Measurements from ENCODE around the gene SDHA.
"Not testable (repeated sequence)": the region's sequence is repeated elsewhere in the genome, so short reads cannot be mapped to it uniquely, and the experiment has no call there.

Gene SDHA

DNA sequence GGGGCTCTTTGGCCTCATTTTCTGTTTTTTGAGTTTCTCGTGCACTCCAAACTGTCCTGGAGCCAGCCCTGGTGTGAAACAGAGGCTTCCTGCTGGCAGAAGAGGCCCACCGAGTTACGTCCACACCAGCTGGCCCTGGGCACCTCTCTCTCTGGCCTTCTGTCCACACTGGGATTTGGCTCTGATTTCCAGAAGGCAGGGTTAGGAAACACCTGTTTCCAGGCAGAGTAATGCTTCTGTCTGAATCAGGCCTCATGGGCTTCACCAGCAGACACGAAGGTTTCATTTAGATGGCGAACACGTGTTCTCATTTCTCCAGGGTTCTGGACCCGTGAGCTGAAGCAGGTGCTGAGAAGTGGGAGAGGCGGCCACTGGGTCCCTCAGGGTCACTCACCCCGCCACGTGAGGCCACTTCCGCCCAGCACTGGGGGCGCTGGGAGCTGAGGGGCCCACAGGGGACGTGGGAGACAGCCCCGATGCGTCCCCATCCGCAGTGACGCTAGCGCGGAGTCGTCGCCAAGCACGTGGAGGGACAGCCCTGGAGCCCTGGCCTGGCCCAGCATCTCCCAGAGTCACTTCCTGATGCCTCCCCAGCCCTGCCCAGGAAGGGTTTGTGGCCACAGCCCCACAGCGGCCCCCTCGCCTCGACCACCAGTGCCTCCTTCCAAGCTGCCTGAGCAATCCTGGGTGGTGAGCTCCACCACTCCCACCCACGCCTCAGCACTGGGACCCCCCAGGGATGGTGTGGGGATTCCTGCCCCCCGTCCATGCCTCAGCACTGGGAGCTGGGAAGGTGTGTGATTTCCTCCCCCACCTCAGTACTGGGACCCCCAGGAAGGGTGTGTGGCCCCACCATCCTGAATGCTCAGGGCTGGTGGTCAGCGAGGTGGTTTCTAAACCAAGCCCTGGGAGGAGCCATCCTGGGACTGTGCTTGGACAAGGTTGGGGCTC, 31.8 kb upstream of the SDHA start:
- DNase-seq (ENCODE audit: low read depth): no peak

DNA sequence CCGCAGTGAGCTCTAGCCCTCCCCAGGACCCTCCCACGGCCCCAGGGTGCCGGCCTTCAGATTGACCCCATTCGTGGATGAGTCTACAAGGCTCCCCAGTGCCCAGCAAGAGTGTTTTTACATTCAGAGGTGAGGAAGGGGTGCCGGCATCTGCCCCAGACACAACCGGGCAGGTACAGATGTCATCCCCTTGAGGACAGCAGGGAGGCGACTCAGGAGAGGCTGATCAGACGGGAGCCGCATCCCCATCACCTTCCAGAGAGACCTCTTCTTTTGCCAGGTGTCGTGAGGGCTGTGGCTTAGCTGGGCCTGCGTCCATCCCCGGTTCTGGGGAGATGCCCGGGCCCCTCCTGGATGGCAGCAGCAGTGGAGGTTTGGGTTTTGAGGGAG, 31.1 kb upstream of the SDHA start:
- DNase-seq (ENCODE audit: low read depth): no peak

DNA sequence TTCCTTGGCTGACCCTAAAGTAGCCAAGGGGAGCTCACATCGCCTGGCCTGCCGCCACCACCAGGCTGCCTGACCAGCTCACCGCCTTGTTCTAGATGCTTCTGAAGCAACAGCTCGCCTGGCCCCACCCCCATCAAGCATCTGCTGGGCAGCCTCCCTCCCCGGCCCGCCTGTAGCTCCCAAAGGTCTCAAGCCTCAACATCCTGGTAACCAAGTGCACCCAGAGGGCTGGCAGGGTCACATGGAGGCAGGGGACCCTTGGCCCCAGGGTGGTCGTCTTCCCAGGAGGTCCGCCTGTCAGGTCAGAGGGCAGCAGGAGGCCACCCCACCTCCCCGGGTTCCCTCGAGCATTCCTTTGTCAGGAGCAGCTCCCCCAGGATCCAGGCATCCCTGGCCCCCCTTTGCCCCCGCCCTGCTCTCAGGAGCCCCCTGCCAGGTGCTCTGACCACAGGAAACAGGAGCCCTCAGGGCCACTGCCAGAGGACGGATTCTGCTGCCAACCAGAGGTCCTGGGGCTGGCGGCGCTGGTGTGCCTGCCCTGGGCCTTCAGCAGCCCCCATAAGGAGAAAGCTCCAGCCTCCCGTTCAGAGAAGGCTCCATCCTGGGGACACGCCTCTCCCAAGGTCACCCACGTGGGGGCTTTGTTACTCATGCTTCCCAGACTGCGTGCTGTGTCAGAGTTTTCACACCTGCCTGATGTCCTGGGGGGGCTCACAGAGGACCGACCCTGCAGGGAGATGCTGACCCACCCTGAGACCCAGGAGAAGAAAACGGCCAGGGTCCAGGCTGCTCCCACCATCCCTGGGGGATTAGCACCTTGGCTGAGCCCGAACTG, 30.3 kb upstream of the SDHA start:
- no peak for DNase-seq (ENCODE audit: low read depth)

DNA sequence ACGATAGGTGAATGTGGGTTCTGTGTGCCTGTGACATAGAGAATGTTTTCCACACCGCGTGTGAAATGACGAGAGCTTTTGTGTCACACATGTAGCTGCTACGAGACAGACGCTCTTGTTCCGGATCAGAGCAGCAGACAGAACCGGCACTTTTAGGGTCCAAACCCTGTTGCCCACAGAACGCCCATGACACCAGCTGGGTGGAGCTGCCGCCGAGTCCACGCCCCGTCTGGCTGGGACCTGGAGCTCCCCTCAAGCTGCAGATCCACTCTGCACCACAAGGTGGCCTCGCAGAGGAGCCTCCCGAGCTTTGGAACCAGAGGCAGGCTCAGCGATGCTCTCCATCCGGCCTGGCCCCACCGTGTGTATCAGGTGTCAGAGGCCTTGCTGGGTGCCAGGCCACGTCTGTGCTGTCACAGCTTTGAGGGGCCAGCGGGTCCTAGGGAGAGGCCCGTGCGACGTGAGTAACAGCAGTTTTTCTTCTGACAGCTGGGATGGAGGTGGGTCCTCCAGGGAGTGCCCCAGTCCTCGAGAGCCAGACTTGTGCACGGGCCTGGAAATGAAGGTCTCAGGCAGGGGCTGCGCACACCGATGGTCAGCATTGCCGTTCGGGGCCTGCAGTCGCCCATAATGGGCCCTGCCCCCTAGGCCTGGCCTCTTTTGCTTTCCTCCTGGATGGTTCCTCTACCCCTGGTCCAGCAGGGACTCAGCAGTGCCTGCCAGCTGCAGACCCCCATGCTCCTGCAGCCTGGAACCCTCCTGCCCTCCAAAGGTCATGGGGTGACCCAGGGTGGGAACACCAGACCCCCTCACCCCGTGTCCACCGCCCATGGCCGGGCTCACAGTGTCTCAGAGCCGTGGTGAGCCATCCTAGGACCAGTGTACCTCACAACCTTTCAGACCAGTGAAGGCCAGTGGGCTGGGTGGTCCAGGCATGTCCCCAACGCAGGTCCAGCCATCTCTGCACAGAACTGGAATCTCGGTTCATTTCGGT, 29.3 kb upstream of the SDHA start:
- DNase-seq (ENCODE audit: low read depth): peak; percentile 68

DNA sequence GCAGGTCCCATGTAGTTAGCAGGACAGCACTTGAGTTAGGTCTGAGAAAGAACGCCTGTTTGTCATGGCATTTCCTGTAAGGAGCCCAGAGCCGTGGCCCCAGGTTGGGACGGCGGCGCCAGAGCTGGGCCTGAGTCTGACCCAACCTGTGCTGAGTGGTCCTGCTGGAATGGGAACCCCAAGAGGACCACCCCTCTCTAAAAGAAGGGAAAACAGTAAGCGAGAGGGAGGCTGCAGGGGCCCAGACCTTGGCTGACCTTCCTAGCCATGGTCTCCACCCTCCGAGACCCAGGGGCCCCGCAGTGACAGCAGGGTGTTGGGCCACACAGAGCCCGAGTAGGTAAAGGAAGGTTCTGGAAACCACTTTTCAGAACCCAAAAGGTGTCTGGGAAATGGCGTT, 28.6 kb upstream of the SDHA start:
- DNase-seq (ENCODE audit: low read depth): no peak

DNA sequence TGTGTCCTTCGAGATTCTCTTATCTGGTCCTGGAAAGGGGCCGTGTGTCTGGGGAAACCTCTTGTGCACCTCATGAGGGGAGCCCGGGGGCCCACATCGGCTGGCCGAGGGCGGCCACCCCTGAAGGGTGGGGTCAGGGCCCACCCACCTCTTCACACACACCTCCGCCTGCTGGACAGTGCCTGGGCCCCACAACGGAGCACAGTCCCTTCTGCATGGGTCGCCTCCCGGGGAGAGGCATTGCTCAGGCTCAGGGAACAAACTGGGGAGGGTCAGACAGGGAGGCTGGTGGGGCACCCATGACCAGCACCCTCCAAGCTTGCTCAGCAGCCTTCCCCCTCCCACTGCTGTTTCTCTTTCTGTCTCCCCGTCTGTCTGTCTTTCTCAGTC, 28.1 kb upstream of the SDHA start:
- DNase-seq (ENCODE audit: low read depth): no peak

DNA sequence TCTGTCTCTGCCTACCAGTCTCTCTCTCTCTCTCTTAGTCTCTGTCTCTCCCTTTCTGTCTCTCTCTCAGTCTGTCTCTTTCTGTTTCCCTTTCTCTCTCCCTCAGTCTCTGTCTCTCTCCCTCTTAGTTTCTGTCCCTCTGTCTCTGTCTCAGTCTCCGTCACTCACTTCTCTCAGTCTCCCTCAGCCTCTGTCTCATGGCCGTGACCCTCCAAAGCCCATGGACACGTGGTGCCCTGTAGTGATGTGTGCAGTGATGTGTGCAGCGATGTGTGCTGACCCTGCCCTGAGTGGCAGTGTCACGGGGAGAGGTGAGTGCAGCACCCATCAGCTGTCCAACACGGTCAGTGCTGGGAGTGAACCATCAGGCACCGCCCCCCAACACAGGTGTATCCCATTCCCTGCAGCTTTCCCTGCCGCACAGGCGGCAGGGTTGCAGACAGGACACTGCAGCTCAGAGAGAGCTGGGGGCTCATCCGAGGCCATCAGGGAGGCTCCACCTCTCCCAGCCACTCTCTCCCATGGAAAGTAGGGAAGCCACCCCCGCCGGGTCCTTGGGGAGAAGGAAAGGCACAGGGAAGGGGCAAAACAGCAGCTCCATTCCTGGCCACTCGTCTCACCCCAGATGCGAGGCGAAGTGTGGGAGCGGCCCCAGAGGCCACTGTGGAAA, 27.6 kb upstream of the SDHA start:
- DNase-seq (ENCODE audit: low read depth): no peak

DNA sequence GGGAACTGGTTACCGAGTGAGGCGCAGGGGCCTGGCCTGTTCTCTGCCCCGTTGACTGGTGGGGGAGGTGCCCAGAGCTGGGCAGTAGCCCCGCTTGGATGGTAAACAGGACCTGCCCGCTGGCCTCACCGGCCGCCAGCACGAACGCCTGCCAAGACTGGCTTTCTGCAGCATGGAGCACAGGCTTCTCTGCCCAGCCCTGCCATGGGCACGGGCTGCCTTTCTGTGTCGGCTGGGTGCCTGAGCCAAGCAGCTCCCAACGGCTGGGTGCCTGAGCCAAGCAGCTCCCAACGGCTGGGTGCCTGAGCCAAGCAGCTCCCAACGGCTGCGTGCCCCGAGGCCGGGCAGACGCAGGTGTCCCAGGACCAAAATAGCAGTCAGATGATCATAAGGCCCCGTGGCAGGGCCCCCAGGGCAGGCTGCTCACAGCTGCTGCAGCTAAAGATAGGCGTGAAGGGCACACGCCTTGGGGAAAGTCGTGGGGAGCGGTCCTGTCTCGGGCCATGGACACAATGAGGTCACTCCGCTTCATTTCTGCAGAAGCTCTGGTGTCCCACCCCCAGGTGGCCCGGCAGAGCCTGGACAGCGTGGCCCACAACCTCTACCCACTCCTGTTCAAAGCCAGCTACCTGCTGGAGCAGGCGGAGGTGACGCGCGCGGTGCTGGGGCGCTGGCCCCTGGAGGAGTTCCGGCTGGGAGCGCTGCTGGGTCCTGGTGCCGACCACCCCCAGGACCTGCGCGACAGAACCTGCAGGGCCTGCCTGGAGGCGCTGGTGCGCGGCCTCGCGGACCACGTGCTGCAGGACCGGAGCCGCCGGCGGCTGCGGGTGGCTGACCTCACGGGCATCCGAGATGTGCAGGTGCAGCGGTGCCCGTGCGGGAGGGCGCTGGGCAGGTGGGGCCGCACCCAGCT, 26.8 kb upstream of the SDHA start, which contains the start of gene LRRC14B:
Gene LRRC14B, plus strand, starts transcription at position 460 of the 913 bp plus-strand sequence. Its CDS starts 44 bp downstream, at position 504.
- no peak for DNase-seq (ENCODE audit: low read depth)

DNA sequence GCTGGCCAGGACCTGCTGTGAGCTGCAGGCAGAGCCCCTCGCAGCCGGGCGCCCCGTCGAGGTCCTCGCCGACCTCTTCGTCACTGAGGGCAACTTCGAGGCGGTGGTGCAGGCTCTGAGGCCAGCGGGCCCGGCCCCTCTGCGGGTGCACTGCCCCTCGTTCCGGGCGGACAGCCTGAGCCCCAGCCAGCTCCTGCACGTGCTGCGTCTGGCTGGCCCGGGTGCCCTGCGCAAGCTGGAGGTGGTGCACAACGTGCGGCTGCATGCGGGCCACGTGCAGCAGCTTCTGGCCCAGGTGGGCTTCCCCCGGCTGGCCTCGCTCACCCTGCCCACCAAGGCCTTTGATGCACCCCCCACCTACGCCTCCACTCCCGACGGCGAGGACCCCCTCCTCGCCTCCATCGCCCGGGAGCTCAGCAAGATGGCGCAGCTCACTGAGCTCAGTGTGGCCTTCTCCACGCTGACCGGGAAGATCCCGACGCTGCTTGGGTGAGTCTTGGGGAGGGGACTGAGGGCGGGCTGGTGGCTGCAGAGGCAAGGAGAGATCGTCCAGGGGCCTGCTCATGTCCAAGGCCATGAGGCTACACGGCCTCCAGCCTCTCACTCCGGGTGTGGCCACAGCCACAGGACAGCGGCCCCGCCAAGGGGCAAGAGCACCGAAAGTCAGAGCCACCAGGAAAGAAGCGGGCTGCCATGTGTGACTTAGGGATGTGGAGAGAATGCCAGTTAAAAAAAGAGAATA, 26.0 kb upstream of the SDHA start:
- no peak for DNase-seq (ENCODE audit: low read depth)

DNA sequence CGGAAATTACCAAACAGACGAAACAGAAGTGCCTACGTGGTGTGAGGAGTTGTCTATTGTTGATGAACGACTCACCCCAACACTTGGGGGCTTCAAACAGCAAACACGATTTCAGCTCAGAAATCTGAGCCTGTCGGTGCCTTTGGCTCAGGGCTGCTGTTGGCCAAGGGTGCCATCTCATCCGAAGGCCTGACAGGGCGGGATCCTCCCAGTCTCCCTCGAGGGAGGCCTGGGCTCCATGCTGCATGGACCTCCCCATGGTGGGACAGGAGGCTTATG, 25.5 kb upstream of the SDHA start:
- DNase-seq (ENCODE audit: low read depth): no peak

DNA sequence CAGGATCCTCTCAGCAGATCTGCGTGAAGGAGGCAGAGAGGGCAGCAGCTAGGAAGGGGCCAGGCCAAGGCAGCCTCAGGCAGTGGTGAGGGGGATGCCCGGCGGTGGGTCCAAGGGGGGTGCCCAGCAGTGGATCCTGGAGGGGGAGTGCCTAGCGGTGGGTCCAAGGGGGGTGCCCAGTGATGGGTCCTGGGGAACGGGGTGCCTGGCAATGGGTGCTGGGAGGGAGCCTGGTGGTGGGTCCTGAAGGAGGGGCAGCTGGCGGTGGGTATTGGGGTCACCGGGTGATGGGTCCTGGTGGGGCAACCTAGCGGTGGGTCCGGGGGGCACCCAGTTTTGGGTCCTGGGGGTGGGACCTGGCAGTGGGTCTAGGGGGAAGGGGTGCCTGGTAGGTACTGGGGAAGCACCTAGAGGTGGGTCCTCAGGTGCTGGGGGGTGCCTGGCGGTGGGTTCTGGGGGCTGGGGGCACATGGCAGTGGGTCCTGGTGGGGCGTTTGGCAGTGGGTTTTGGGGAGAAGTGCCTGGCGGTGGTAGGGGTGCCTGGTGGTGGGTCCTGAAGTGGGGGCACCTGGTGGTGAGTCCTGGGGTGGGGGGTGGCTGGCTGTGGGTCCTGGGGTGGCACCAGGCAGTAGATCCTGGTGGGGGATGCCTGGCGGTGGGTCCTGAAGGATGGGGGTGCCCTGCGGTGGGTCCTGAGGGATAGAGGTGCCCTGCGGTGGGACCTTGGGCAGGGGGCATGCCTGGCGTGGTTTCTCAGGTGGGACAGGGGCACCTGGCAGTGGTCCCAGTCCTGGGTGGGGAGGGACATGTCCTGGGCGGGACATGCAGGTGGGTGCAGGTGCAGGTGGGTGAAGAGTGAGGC, 24.9 kb upstream of the SDHA start:
- DNase-seq (ENCODE audit: low read depth): no peak

DNA sequence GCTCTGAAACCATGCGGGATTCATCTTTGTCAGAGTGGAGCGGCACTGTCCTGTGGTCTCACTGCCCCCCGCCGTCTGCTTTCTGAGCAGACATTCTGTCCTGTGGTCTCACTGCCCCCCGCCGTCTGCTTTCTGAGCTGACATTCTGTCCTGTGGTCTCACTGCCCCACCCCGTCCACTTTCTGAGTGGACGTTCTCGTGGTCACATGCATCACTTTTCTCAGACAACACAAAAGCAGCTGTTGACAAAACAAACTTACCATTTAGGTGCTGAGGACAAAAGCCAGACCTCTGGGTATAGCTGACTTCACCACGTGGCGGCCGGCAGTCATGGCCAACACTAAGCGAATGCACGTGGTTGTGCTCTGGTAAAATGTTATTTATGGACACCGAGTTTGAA, 24.0 kb upstream of the SDHA start:
- DNase-seq (ENCODE audit: low read depth): no peak

DNA sequence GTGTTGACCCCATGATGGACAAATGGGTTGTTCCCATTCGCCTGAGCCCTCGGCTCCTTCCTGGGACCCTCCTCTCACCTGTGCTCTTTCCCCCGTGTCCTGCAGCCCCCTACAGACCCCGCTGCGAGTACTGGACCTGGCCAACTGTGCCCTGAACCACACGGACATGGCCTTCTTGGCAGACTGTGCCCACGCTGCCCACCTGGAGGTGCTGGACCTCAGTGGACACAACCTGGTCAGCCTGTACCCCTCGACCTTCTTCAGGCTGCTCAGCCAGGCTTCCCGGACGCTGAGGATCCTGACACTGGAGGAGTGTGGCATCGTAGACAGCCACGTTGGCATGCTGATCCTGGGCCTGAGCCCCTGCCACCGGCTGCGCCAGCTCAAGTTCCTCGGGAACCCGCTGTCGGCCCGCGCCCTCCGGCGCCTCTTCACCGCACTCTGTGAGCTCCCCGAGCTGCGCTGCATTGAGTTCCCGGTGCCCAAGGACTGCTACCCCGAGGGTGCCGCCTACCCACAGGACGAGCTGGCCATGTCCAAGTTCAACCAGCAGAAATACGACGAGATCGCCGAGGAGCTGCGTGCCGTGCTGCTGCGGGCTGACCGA, 23.4 kb upstream of the SDHA start:
- DNase-seq (ENCODE audit: low read depth): no peak

DNA sequence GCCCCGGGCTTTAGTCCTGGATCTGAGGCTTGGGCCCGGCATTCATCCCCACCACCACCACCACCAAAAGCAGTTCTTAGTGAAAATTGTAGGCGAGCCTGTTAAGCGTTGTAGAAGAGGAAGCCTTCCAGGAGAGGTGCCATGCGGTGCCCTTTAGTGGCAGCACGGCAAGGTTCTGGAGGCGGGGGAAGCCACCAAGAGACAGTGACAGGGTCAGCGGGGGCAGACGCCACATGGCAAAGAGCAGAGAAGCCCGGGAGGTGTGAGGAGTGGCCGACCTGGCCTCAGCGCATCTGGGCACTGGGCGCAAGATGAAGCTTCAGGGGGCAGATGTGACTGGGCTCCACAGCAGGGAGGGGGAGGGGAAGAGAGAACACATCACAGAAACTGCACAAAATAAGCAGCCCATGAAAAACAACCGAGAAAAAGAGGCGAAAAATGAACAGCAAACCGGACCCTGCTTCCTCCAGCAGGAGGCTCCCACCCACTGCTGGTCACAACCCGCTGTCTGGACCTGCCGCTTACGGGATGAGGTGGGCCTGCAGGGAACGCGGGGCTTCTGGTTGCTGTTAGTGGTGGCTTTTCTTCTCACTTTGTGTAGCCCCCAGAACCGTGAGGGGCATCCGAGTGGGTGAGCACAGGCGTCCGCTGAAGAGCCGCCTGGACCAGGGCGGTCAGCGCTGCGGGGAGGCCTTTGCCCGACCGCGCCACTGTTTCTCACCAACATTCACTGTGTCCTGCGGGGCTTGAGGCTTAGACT, 22.5 kb upstream of the SDHA start:
- DNase-seq (ENCODE audit: low read depth): no peak

DNA sequence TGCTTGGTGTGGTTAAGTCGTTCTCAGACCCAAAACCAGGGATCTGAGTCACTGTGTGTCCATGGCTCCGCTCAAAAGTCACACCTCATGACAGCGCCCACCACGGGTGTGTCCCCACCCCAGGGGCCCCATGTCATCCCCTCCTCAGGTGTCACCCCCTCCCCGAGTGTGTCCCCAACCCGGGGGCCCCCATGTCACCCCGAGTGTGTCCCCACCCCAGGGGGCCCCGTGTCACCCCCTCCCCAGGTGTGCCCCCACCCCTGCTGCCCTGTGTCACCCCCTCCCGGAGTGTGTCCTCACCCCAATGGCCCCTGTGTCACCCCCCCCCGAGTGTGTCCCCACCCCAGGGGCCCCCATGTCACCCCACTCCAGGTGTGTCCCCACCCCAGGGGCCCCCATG, 21.8 kb upstream of the SDHA start:
- no peak for DNase-seq (ENCODE audit: low read depth)

DNA sequence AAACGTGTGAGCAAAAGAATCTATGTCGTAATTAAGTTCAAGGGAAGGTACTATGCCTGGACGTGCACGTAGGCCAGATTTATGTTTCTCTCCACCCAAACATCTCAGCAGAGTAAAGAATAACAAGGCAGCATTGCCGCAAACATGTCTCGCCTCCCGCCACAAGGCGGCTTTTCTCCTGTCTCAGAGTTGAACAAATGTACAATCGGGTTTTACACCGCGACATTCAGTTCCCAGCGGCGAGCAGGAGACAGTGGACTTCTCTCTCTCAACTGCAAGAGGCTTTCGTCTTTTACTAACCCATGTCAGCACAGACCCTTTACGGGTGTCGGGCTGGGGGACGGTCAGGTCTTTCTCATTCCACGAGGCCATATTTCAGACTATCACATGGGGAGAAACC, 21.1 kb upstream of the SDHA start:
- DNase-seq (ENCODE audit: low read depth): not testable (repeated sequence)

DNA sequence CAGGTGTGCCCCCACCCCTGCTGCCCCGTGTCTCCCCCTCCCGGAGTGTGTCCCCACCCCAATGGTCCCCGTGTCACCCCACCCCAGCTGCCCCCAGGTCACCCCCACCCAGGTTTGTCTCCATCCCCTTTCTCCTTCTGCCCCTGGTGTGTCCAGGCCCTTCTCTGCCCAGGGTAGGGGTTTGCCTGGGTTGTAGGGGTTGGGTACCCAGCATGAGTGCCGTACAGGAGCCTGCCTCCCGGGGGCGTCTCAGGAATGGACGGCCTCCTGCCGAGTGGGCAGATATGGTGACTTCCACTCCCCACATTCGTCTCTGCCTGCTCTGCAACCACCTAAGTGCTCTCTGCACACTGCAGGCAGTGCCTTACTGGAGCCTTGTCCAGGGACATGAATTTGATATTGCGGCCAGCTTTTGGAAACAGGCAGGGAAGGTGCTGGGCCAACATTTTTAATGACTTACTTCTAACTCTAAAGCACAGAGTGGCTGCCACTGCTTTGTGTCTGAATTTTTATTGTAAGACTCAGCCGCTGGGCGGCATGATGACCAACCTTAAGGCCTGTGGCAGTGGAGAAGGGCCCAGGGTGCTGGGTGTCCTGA, 20.1 kb upstream of the SDHA start:
- no peak for DNase-seq (ENCODE audit: low read depth)
